Stimulated activated CD4-positive, alpha-beta T cell treated with anti-CD3 and anti-CD28 coated beads, Interleukin-15, amount 100 ng/mL, for 1 hour (primary cell): ENCODE measurements around the gene UQCC2.

Experiments used
- DNase-seq, 2 donors: peaks; one replicate each; pipeline ENCODE4 v3.0.0-alpha.2; 2020; ENCODE audit warnings: low read depth in 1 of 2, low spot score in 1 of 2

The UQCC2 gene

GRCh38 chr6:33692078-33692759 is 19.3 kb downstream of the UQCC2 start:
- no peak for DNase-seq

GRCh38 chr6:33691456-33692077 is 19.9 kb downstream of the UQCC2 start:
- DNase-seq, result no peak

- no peak for DNase-seq
Measured at GRCh38 chr6:33690766-33691165, 20.7 kb downstream of the UQCC2 start.

- no peak for DNase-seq
Measured at GRCh38 chr6:33689879-33690278, 21.6 kb downstream of the UQCC2 start.

GRCh38 chr6:33689148-33689494 is 22.4 kb downstream of the UQCC2 start:
- DNase-seq, result no peak

GRCh38 chr6:33688451-33689147 is 22.9 kb downstream of the UQCC2 start:
- DNase-seq, result no peak

GRCh38 chr6:33688006-33688405 is 23.5 kb downstream of the UQCC2 start:
- DNase-seq, result no peak

- no peak for DNase-seq
Measured at GRCh38 chr6:33686981-33687975, 24.2 kb downstream of the UQCC2 start.

GRCh38 chr6:33686225-33686924 is 25.1 kb downstream of the UQCC2 start:
- DNase-seq, result no peak

- no peak for DNase-seq
Measured at GRCh38 chr6:33685411-33686224, 25.9 kb downstream of the UQCC2 start.

GRCh38 chr6:33684983-33685382 is 26.5 kb downstream of the UQCC2 start:
- DNase-seq, result no peak

- DNase-seq, result no peak
Measured at GRCh38 chr6:33684428-33684896, 27.0 kb downstream of the UQCC2 start.

GRCh38 chr6:33683576-33684427 is 27.7 kb downstream of the UQCC2 start:
- no peak for DNase-seq

- DNase-seq, result peak; percentile 15 to 33
Measured at GRCh38 chr6:33683051-33683571, 28.4 kb downstream of the UQCC2 start.

- DNase-seq, result no peak
Measured at GRCh38 chr6:33682341-33682740, 29.2 kb downstream of the UQCC2 start.

GRCh38 chr6:33679761-33680160 is 31.7 kb downstream of the UQCC2 start:
- DNase-seq, result no peak

- DNase-seq, result no peak
Measured at GRCh38 chr6:33678932-33679490, 32.5 kb downstream of the UQCC2 start.

- DNase-seq, result no peak
Measured at GRCh38 chr6:33678233-33678931, 33.1 kb downstream of the UQCC2 start.
